Ectodermal cell (in vitro differentiated cells): ENCODE measurements around the gene PTN.
A peak's percentile ranks its signal among the peaks of the same experiment; 100 is the strongest.

Experiments used
- H3K27ac ChIP-seq: 2 replicates; pipeline ENCODE4 v1.7.0; 2013; ENCODE audit warnings: mild to moderate bottlenecking, low read depth, low read length; ENCODE audit not compliant: insufficient read depth, poor library complexity, severe bottlenecking
- H3K27me3 ChIP-seq: 2 replicates; pipeline ENCODE4 v1.7.0; 2013; ENCODE audit warnings: mild to moderate bottlenecking, low read length; ENCODE audit not compliant: insufficient read depth, control insufficient read depth, poor library complexity, severe bottlenecking
- H3K36me3 ChIP-seq: one replicate; pipeline ENCODE4 v1.7.0; 2013; ENCODE audit warnings: low read length; ENCODE audit not compliant: control insufficient read depth, insufficient read depth
- H3K4me1 ChIP-seq: one replicate; pipeline ENCODE4 v1.7.0; 2013; ENCODE audit warnings: low read length; ENCODE audit not compliant: control insufficient read depth, insufficient read depth
- H3K4me3 ChIP-seq: 2 replicates; pipeline ENCODE4 v1.7.0; 2013; ENCODE audit warnings: low read depth, low read length, control low read depth; ENCODE audit not compliant: insufficient read depth
- H3K9me3 ChIP-seq: 2 replicates; pipeline ENCODE4 v1.7.0; 2013; ENCODE audit warnings: mild to moderate bottlenecking, low read length, moderate library complexity; ENCODE audit not compliant: control insufficient read depth
- WGBS, 2 experiments: methylation state at CpG; one replicate each; pipeline ENCODE4 v1.1.7; 2013; ENCODE audit warnings: missing lambda C conversion rate in 2 of 2; 5-methylcytosine and 5-hydroxymethylcytosine counted together

The PTN gene

DNA sequence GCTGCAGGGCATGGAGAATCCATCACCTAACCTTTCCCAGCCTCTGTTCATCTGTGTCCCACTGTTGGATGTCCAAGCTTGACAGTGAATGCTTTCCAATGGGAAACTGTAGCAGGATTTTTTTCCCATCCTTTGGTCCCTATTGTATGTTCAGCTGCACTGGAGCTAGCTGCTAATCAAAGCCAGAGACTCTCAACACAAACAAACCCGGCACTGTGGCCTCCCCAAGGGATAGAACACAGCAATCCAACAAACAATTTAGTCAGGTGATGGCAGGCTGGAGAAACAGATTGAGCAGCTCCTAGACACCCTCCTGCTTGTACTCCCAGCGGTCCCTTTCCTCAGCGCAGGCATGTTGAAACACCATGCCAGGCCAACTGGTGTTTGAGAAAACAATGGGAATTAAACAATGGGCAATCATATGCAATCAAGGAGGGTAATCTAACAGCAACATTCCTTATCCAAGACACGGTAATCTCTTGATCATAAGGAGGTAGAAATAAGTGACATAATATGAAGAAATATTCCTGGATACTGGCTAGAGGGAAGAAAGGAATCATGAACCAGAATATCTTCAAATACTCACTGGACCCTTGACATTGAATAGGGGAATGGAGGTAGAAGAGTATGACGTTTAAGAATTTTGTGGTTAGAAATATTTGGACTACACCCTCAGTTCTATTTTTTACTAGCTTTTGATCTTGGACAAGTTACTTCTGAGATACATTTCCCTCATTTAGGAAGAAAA, 15.0 kb downstream of the PTN start:
- no peaks in the 10 kb centered on the region for H3K27me3 ChIP-seq
- no peaks in the 10 kb centered on the region for H3K9me3 ChIP-seq
- peaks cover 19% of the 10 kb centered on the region for H3K4me1 ChIP-seq
- peaks cover 4% of the 10 kb centered on the region for H3K36me3 ChIP-seq
- no peak overlapping the region for H3K4me3 ChIP-seq
- H3K27ac ChIP-seq: no peak overlapping the region
- WGBS, 2 experiments: 60 to 70% methylated on average over 3 to 5 of the region's 5 CpGs

DNA sequence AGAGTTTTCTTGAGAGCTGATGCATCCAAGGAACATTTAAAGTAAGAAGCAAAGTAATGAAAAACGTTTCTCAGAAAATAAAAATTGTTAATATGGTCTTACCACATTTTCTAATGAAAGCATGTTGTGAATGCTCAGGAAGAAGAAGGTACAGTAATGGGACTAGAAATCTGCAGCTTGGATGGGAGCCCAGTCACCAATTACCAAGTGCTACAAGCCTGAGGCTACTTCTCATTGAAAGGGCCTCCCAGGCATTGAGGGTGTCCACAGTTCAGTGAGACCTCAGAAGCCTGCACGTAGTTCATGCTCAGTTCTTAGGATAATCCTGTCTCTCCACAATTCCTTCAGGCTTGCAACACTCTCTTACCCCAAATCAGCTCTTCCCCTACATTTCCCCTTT, 17.6 kb downstream of the PTN start:
- WGBS, 2 experiments: 76 to 84% methylated on average over 2 of the region's 2 CpGs
- Histone ChIP-seq H3K27ac (no peak overlapping the region), H3K36me3 (peaks cover 7% of the 10 kb centered on the region), H3K9me3 (no peaks in the 10 kb centered on the region), H3K27me3 (no peaks in the 10 kb centered on the region), H3K4me3 (no peak overlapping the region), H3K4me1 (peaks cover 8% of the 10 kb centered on the region)

DNA sequence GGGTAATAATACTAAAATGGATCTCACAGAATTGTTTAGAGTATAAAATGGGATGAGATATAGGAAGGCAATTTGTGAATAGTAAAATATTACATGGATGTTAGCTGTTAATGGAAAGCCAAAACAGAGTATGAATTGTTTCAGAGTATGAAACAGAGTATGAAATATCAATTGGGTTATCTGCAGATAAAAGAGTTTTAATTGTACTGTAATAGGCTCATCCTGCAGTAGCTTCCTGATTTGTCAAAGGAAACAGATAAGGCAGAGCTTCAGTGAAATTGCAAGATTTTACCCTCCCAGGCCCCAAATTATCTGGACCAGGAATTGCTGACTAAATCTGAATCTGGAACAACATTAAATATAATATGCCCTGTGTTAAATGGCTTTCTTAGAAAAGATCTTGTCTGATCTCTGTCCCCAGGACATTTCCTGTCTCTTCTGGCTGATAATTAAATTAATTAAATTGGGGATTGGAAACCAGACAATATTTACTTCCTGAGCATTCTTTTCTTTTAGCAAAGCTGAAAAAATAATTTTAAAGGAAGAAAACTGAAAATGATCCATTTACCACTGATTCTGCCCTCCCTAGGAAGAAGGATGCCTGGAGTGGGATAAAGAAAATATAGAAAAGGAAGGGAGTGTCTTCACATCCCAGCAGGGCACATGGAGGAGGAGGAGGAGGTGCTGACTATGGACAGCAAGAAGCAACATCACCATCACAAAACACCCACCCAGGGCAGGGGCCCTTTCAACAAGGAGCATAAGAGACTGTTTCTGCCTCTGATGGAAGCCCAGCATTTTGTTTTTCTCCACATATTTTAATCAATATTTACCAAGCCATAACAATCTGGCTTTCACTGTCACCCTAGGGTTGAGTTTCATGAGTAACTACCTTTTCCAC, 18.5 kb downstream of the PTN start:
- no peaks in the 10 kb centered on the region for H3K27me3 ChIP-seq
- peaks cover 7% of the 10 kb centered on the region for H3K36me3 ChIP-seq
- no peak overlapping the region for H3K27ac ChIP-seq
- H3K4me3 ChIP-seq: no peak overlapping the region
- peaks cover 8% of the 10 kb centered on the region for H3K4me1 ChIP-seq
- H3K9me3 ChIP-seq: no peaks in the 10 kb centered on the region

DNA sequence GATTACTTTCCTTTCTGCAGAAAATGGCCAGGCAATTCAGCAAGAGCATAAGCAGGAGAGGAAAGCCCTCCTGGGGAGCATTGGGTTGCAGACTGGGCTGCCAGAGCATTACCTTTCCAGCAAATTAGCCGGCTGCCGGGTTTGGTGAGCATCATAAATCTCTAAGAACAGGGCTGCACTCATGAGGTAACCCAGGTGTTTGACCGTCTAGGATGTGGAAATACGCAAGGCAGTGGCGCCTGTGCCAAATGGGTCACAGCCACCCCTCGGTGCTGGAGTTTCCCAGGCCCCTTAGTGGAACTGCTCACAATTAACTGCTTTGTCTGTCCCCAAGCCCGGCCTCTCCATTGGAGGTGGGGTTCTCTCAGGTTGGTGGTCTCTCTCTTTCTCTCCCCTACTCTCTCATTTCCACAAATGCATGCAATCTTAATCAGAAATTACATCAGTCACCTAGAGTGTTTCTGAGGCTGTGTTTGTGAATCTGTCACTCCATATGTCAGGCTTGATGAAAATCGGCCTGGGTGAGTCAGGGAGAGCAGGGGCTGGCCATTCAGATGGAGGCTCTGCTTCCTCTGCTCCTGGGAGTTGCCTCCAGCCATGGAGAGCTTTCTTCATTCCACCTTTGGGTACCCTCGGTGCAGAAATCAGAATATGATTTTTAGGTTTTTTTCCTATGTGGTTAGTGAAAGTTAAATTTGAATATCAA, 26.7 kb downstream of the PTN start:
- WGBS, 2 experiments: 88 to 89% methylated on average over 8 to 9 of the region's 9 CpGs
- peaks cover 9% of the 10 kb centered on the region for H3K4me1 ChIP-seq
- no peaks in the 10 kb centered on the region for H3K9me3 ChIP-seq
- no peaks in the 10 kb centered on the region for H3K27me3 ChIP-seq
- no peak overlapping the region for H3K27ac ChIP-seq
- H3K4me3 ChIP-seq: no peak overlapping the region
- H3K36me3 ChIP-seq: peaks cover 4% of the 10 kb centered on the region

DNA sequence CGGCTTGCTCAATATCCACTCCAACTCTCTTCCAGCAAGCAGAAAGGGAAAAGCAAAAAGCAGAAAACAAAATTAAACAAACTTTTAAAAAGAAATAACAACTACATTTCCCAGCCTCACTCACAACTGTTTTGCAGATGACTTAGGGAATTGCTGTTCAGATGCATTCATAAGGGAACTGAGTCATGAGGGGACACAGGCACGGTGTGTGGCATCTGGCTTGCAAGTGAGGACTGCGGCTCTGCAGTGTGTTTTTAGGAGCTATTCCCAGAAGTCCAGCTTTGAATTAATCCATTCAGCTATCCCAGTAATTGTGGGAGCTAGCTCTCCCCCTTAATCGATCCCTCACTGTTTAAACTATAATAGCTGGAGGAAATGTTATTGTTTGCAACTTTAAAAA, 30.3 kb downstream of the PTN start:
- peaks cover 9% of the 10 kb centered on the region for H3K4me1 ChIP-seq
- H3K27me3 ChIP-seq: no peaks in the 10 kb centered on the region
- 84 to 86% methylated on average over 3 of the region's 4 CpGs for WGBS, 2 experiments
- H3K27ac ChIP-seq: no peak overlapping the region
- H3K4me3 ChIP-seq: no peak overlapping the region
- no peaks in the 10 kb centered on the region for H3K9me3 ChIP-seq
- H3K36me3 ChIP-seq: peaks cover 4% of the 10 kb centered on the region

DNA sequence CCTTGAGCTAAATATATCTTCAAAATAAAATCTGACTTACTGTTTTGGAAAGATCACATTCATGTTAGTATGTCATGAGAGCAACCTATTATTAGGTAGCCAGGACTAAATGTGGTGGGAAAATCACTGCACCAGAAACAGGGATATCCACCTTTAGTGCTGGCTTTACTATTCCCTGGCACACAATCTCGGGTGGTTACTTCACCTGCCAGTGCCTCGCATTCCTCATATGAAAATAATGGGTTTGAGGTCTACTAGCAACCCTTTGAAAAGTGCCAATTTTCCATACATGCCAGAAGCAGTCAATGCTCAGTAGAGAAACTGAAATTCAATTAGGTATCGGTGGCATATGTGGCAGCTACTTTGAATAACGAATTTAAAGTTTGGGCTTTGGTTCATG, 36.8 kb downstream of the PTN start:
- H3K27me3 ChIP-seq: no peaks in the 10 kb centered on the region
- H3K36me3 ChIP-seq: no peaks in the 10 kb centered on the region
- H3K9me3 ChIP-seq: no peaks in the 10 kb centered on the region
- H3K4me1 ChIP-seq: peaks cover 40% of the 10 kb centered on the region
- no peak overlapping the region for H3K4me3 ChIP-seq
- WGBS, 2 experiments: 93 to 94% methylated on average over 4 of the region's 4 CpGs
- H3K27ac ChIP-seq: no peak overlapping the region

DNA sequence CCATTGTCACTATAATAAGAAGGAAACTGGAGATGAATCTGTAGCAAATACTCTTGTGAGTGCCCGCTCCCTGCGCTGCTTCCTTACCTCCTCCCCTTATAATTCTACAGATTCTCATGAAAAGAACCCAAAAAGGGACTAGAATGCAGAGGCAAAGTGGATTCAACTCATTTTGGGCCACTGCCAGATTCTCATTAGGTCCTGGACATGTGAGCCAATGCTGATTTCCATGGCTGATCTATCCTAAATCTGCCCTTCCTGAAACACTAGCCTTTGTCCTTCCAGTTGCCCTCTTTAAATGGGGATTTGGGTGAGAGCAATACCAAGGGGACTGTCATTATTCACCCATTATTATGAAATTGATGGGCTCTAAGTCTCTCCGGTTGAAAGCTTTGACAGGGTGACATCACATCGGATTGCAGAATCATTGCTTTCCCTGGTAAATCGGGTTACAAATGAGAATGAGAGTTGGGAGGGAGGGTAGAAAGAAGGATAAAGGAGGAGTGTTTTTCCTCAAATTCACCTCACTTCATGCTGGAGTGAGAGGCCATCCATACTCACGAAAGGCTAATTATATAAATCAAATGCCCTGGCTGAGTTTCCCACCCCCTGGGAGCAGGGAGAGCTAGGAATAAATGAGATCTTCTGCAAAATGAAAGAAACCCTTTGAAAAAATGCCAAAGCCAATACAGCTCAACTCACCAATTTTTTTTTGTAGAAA, 37.5 kb downstream of the PTN start:
- Histone ChIP-seq H3K27me3 (no peaks in the 10 kb centered on the region), H3K27ac (no peak overlapping the region), H3K9me3 (no peaks in the 10 kb centered on the region), H3K4me3 (no peak overlapping the region), H3K4me1 (peaks cover 40% of the 10 kb centered on the region), H3K36me3 (no peaks in the 10 kb centered on the region)
- 83 to 85% methylated on average over 5 to 6 of the region's 6 CpGs for WGBS, 2 experiments

DNA sequence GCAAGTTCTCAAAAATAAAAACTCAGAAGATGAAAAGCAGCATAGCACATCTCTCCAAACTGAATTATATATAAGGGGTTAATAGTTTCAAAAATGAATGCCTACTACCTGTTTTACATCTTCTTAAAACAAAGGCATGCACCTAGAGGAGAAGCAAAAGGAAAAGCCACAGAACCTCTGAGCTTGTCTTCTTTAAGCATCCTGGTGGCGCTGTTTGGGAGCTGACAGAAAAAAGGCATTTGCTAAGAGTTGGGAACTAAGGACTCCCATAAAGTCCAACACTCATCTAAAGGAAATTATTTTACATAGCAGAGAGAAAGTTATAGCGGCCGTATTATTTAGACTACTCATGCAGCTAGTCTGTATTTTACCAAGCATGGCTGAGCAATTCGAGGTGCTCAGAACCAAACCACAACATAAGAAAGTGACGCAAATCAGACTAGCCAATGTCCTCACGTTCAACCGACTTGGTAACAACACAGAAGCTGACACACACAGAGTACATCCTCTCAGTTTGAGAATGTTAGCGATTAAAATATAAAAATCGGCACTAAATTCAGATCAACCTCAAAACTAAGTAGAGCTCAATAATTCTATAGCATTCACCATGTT, 38.8 kb downstream of the PTN start:
- no peak overlapping the region for H3K4me3 ChIP-seq
- H3K9me3 ChIP-seq: no peaks in the 10 kb centered on the region
- 91 to 92% methylated on average over 8 to 9 of the region's 9 CpGs for WGBS, 2 experiments
- peaks cover 40% of the 10 kb centered on the region for H3K4me1 ChIP-seq
- no peaks in the 10 kb centered on the region for H3K27me3 ChIP-seq
- peak overlapping the region; percentile 64 for H3K27ac ChIP-seq
- no peaks in the 10 kb centered on the region for H3K36me3 ChIP-seq

DNA sequence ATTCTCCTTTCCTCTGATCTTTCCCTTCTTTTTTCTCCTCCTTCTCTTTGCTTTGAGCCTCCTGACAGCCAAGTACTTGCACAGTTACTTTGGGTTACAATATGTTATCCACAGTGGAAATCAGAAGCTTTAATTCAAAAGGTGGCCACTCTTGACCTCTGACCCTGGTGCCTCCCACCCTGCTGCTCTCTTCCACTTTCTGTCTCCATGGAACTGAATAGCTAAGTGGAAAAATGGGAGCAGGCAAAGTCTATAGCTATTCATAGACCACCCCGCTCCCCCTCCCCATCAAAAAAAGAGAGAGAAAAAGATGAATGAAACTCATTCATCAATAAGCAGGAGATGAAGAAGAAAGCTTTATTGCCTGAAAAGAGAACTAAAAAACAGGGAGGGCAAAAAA, 39.4 kb downstream of the PTN start:
- H3K4me3 ChIP-seq: no peak overlapping the region
- peak overlapping the region; percentile 64 for H3K27ac ChIP-seq
- H3K4me1 ChIP-seq: peaks cover 40% of the 10 kb centered on the region
- no peaks in the 10 kb centered on the region for H3K9me3 ChIP-seq
- no peaks in the 10 kb centered on the region for H3K27me3 ChIP-seq
- WGBS, 2 experiments: no CpG with 5 or more reads among the region's 1 CpG
- H3K36me3 ChIP-seq: no peaks in the 10 kb centered on the region
